ENCODE results near the gene BCL2L1. TPM values are rescaled to one million over a fixed set of nuclear protein-coding genes. Genes with fewer than 3 reads are reported as not detected.

The BCL2L1 gene
- total RNA-seq, 1 donor from 2014 or later = 60.4 TPM

GRCh38 chr20:31698803-31699718 lies 23.6 kb downstream of the BCL2L1 start:
- Mint-ChIP-seq H3K4me3 (no peak overlapping the region), H3K4me1 (peaks cover 44% of the 10 kb centered on the region), H3K27ac (peak overlapping the region; percentile 71), H3K27me3 (no peaks in the 10 kb centered on the region), H3K36me3 (ENCODE audit: low read depth) (peaks cover 52% of the 10 kb centered on the region), H3K9me3 (no peaks in the 10 kb centered on the region)
- POLR2A ChIA-PET = interaction anchor here (0.6 to 1.7 kb wide), 4 partner anchors 14 to 24 kb away, joined by 3 to 10 read pairs (median 7); no protein-coding TSS in a partner anchor
- CTCF ChIA-PET = interaction anchor here (1.1 to 3.8 kb wide), 4 partner anchors 14 to 65 kb away, joined by 3 to 20 read pairs (median 8); no protein-coding TSS in a partner anchor
- TF ChIP-seq CTCF (IDR thresholded peaks at IDR 0.05) = no peak
- intact Hi-C loops (cut with micrococcal nuclease) = no loop called here
- no peak for DNase-seq
- ATAC-seq (ENCODE audit: low read depth) = peak; percentile 71

- TF ChIP-seq CTCF (IDR thresholded peaks at IDR 0.05) = no peak
- H3K4me1 Mint-ChIP-seq = peaks cover 46% of the 10 kb centered on the region
Observed at GRCh38 chr20:31698243-31698802, 24.3 kb downstream of the BCL2L1 start.

DNA sequence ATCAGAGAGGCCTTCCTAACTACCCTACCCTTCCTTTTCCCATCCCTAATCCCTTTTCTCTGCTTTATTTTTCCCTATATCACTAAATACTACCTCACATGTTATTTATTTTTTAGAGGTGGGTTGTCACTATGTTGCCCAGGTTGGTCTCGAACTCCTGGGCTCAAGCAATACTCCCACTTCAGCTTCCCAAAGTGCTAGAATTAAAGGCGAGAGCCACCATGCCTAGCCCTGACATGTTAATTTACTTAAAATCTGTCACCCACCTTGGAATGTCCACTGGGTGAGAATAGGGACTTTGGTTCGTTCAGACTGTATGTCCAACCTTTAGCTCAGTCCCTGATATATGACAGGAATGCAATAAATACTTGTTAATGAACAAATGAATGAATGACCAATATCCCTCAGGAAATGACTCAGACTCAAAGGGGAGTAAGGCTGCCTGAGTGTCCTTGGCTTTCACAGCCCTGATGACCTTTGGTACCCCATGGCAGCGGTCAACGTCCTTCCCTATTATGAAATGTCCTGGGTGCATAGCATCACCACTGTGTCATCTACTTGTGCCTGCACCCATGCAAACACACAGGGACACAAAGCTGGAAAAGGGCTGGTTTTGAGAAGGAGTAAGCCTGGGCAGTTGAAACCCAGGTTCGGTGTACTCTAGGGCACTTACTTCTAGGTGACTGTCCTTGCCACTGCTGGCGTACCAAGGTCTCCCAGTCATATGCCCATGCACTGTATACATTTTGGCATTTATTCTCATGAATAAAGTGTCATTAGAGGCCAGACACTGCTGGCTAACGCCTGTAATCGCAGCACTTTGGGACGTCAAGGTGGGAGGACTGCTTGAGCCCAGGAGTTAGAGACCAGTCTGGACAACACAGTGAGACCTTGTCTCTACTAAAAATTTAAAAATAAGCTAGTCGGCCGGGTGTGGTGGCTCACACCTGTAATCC lies 26.5 kb downstream of the BCL2L1 start:
- DNase-seq = no peak

More at GRCh38 chr20:31698243-31698802, 24.3 kb downstream of the BCL2L1 start:
- no peak for ATAC-seq (ENCODE audit: low read depth)
- ChIA-PET POLR2A (interaction anchor here (0.6 to 1.4 kb wide), 4 partner anchors 13 to 80 kb away, joined by 3 to 9 read pairs (median 6); no protein-coding TSS in a partner anchor), CTCF (interaction anchor here (1.5 to 3.8 kb wide), 3 partner anchors 13 to 37 kb away, joined by 3 to 20 read pairs (median 12); no protein-coding TSS in a partner anchor)
- no peak overlapping the region for H3K27ac Mint-ChIP-seq
- H3K36me3 Mint-ChIP-seq (ENCODE audit: low read depth) = peaks cover 50% of the 10 kb centered on the region
- no peak overlapping the region for H3K4me3 Mint-ChIP-seq
- no peaks in the 10 kb centered on the region for H3K27me3 Mint-ChIP-seq
- DNase-seq = no peak
- no peaks in the 10 kb centered on the region for H3K9me3 Mint-ChIP-seq
- intact Hi-C loops (cut with micrococcal nuclease) = no loop called here

More for the DNA sequence above, 26.5 kb downstream of the BCL2L1 start:
- ATAC-seq (ENCODE audit: low read depth) = no peak
- TF ChIP-seq CTCF (IDR thresholded peaks at IDR 0.05) = no peak
- Mint-ChIP-seq H3K4me1 (peaks cover 53% of the 10 kb centered on the region), H3K27me3 (no peaks in the 10 kb centered on the region), H3K4me3 (no peak overlapping the region), H3K9me3 (no peaks in the 10 kb centered on the region), H3K27ac (no peak overlapping the region), H3K36me3 (ENCODE audit: low read depth) (peaks cover 48% of the 10 kb centered on the region)
- CTCF ChIA-PET = interaction anchor here (1.8 kb wide), 1 partner anchor 28 kb away, joined by 5 read pairs; no protein-coding TSS in a partner anchor
- POLR2A ChIA-PET = interaction anchor here (0.6 to 0.9 kb wide), 2 partner anchors 11 to 36 kb away, joined by 3 to 5 read pairs; no protein-coding TSS in a partner anchor
- intact Hi-C loops (cut with micrococcal nuclease) = no loop called here

Data from activated B cell treated with CpG ODN at 0.5 μM for 24 hours (primary cell).